Lower leg skin (tissue), 4 donors: Measurements from ENCODE around the gene JMJD7. TPM values are rescaled to one million over a fixed set of nuclear protein-coding genes. Genes with fewer than 3 reads are reported as not detected.
A peak's percentile ranks its signal among the peaks of the same experiment; 100 is the strongest.
"Not testable (repeated sequence)": the region's sequence is repeated elsewhere in the genome, so short reads cannot be mapped to it uniquely, and the experiment has no call there.

Source experiments
- DNase-seq, 2 donors: peaks; one replicate each; pipeline ENCODE4 v3.0.0-alpha.2; 2019; ENCODE audit warnings: low spot score in 2 of 2
- H3K4me3 ChIP-seq: fragments of 200-600 bp; sonication (generic); 2 replicates; pipeline ENCODE4 v1.5.1; 2017; ENCODE audit warnings: mild to moderate bottlenecking, low read depth; ENCODE audit not compliant: poor library complexity, severe bottlenecking
- CTCF ChIP-seq, 3 donors: fragments of 450-650 bp; IDR thresholded peaks; one replicate each; pipeline ENCODE4 v1.5.1; 2016; ENCODE audit warnings: antibody characterized with exemption in 3 of 3, mild to moderate bottlenecking in 3 of 3, moderate library complexity in 2 of 3
- POLR2A ChIP-seq, 2 donors: fragments of 450-650 bp; IDR thresholded peaks; one replicate each; pipeline ENCODE4 v1.6.1; 2016 to 2017; ENCODE audit warnings: antibody characterized with exemption in 2 of 2, mild to moderate bottlenecking in 1 of 2, moderate library complexity in 1 of 2
- WGBS, 2 donors: methylation state at CpG; one replicate each; pipeline ENCODE4 v1.1.5; 2018; 5-methylcytosine and 5-hydroxymethylcytosine counted together
- intact Hi-C: fragments of 100-400 bp; cut with DNase I; formaldehyde crosslinking; loops from one replicate; pipeline ENCODE4 v1.15.0; 2023; ENCODE audit warnings: low total_unique reads
- total RNA-seq, 4 donors: library from RNA; depleted of rRNA; stranded (reverse); fragments of >200 nt; gene quantifications; one replicate each; pipeline ENCODE4 v1.1.0, GENCODE V29; 2016

JMJD7 gene
- total RNA-seq, 4 donors from 2014 or later = 40.7 to 61.6 (median 47.1) TPM

GRCh38 chr15:41828807-41829141, 882 bp downstream of the JMJD7 start:
- intact Hi-C loops = no loop called here
- no peak for TF ChIP-seq POLR2A (IDR thresholded peaks at IDR 0.05)
- TF ChIP-seq CTCF (IDR thresholded peaks at IDR 0.05) = no peak
- DNase-seq = no peak
- WGBS, 2 donors = 5% methylated on average over 6 of the region's 6 CpGs
- H3K4me3 ChIP-seq = peak overlapping the region; percentile 59

GRCh38 chr15:41829959-41830646, 2.2 kb downstream of the JMJD7 start:
- no peak for TF ChIP-seq POLR2A (IDR thresholded peaks at IDR 0.05)
- TF ChIP-seq CTCF (IDR thresholded peaks at IDR 0.05) = no peak
- 71 to 76% methylated on average over 11 to 13 of the region's 13 CpGs for WGBS, 2 donors
- intact Hi-C loops = no loop called here
- no peak overlapping the region for H3K4me3 ChIP-seq
- DNase-seq = no peak

- intact Hi-C loops = not testable (repeated sequence)
- WGBS, 2 donors = 80 to 85% methylated on average over 4 of the region's 4 CpGs
Observed at GRCh38 chr15:41831291-41831690, 3.4 kb downstream of the JMJD7 start.

GRCh38 chr15:41832208-41832607, 4.3 kb downstream of the JMJD7 start:
- DNase-seq = no peak
- TF ChIP-seq CTCF (IDR thresholded peaks at IDR 0.05) (no peak), POLR2A (IDR thresholded peaks at IDR 0.05) (no peak)
- intact Hi-C loops = no loop called here
- H3K4me3 ChIP-seq = no peak overlapping the region
- 53 to 77% methylated on average over 9 to 10 of the region's 10 CpGs for WGBS, 2 donors

More at GRCh38 chr15:41831291-41831690, 3.4 kb downstream of the JMJD7 start:
- DNase-seq, H3K4me3 ChIP-seq: not testable (repeated sequence)

GRCh38 chr15:41832875-41833274, 5.0 kb downstream of the JMJD7 start:
- TF ChIP-seq CTCF (IDR thresholded peaks at IDR 0.05) = no peak
- no peak for TF ChIP-seq POLR2A (IDR thresholded peaks at IDR 0.05)
- WGBS, 2 donors = 46 to 48% methylated on average over 3 of the region's 3 CpGs
- peak in 1 of 2 donors; percentile 71 for DNase-seq
- intact Hi-C loops = no loop called here
- H3K4me3 ChIP-seq = no peak overlapping the region

- DNase-seq = no peak
- intact Hi-C loops = no loop called here
- WGBS, 2 donors = 88 to 90% methylated on average over 3 of the region's 3 CpGs
- H3K4me3 ChIP-seq = no peak overlapping the region
- no peak for TF ChIP-seq POLR2A (IDR thresholded peaks at IDR 0.05)
- no peak for TF ChIP-seq CTCF (IDR thresholded peaks at IDR 0.05)
Observed at GRCh38 chr15:41834096-41834495, 6.2 kb downstream of the JMJD7 start.
